ENCODE data around the gene DGKQ.
"Not testable (repeated sequence)": the region's sequence is repeated elsewhere in the genome, so short reads cannot be mapped to it uniquely, and the experiment has no call there.

Gene DGKQ

GRCh38 chr4:995311-996026, 22.1 kb upstream of the DGKQ start:
- DNase-seq, result no peak

- DNase-seq, result no peak
Observed at GRCh38 chr4:993111-994029, 20.0 kb upstream of the DGKQ start, which contains the start of gene SLC26A1. Gene SLC26A1, minus strand, starts transcription at chr4:993404. Its CDS starts 1,701 bp downstream, at chr4:991703.

DNA sequence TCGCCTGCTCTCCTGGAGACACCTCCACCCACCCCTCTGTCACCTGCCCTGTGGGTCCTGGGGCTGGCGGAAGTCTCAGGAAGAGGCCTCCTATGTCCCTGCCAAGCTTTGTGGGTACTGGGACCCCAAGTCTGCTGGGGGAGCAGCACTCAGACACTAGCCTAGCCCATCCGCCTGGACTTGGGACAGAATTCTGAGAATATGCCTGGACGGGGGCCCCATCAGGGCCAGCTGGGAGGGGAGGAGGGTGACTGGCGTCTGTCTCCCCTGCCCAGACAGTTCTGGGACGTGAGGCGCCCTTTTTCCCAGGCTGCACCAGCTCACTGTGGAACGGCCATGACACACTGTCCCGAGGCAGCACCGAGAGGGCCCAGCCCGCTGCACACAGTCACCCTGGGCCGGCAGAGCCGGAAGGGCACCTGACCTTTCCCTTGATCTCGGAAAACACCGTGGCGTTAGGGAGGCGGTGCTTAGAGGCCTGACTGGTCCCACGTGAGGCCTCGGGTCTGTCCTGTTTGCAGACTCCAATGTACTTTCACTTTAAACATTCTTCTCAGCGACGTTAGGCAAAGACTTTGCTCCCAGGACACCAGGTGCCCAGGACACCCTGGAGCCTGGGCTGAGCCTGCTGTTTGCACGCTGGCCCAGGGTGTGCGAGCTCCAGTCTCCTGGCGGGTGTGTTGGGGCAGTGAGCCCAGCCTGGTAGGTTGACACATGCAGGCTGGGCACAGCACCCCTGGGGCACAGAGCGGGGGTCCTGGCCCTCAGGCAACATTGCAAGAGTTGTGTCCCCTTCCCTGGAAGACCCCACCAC, 19.1 kb upstream of the DGKQ start:
- no peak for DNase-seq

DNA sequence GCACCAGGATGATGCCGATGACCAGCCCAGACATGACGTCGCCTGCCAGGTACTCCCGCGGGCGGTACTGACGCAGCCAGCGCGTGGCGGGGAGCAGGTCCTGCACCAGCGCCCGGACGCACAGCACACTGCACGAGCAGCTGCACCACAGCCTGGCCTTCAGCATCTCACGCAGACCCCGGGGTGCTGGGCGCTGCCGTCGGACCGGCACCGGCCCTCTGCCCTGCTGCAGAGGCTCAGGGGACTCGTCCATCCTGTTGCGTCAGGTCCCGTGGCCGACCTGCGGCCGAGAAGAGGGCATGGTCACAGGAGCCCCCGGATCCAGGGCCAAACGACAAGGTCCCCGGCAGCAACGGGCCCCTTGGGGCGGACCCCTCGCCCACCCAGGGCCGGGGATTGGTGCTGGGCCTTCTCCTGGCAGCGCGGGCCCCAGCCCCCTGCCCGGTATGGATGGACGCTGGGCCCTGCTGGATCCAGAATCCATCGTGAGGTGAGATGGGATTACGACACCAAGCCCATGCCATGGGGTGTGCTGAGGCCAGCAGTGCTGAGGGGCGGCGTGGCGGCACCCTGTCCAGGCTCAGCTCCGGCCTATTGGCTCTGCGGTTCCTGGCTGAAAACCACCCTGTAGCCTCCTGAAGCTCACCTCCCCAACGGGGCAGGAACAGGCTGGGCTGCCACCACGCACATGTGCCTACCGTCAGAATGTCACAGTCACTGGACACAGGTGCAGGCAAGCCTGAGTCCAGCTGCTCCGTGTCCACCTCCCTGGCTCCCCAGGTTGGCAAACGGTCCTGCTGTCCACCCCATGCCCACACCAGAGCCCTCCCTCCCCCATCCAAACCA, 18.3 kb upstream of the DGKQ start:
- no peak for DNase-seq

DNA sequence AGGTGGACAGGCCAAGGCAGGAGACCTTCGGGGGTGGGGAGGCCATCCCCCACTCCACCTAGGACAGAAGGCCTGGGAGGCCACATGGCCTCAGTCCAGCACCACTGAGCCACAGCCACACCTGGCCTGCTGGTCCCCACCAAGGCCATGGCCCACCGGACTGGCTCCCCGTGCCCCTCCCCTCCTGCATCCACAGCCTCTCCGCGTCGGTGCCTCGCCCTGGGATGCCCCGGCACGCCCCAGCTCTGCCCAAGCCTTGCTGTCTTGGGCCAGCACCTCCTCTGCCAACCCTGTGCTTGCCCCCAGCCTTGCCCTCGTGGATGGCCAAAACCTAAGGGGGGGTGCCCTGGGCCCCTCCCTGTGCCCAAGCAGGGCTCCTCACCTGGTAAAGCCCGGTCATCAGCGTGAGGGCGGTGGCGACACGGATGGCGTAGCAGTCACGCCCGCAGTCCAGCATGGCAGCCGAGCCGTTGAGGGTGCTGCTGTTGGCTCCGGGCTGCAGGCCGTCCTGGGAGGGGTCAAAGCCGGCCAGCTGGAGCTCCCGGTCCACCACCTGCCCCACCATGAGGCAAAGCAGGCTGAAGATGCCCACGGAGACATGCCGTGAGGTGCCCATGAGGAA, 17.5 kb upstream of the DGKQ start:
- DNase-seq, result no peak

DNA sequence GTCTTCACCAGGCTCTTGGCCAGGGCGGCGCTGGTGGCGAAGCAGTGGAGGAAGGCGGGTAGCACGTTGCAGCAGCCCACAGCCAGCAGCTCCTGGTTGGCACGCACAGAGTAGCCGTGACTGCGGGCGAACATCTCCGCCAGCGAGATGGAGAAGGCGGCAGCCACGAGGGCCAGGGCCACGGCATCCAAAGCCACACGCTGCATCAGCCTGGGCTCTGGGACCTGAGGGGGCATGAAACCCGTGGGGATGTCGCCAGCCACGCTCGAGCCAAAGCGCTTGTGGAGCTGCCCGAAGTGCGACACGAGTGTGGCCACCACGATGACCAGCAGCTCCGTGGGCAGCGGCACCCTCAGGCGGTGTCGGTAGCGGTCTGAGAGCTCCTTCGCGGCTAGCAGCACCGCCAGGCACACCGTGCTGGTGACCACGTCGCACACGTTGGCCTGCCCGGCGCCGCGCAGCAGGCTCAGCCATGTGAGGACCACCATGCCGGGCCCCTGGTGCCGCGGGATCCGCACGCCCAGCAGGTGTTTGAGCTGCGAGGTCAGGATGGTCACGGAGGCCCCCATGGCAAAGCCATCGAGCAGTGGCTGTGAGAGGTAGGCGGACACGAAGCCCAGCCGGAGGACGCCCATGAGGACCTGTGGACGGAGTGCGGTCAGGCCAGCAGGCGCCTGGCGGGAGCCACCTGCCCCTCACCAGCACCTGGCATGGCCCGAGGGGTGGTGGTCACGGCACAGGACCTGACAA, 16.5 kb upstream of the DGKQ start:
- DNase-seq, result no peak

GRCh38 chr4:988726-989721, 15.7 kb upstream of the DGKQ start:
- no peak for DNase-seq

GRCh38 chr4:987624-988513, 14.5 kb upstream of the DGKQ start:
- no peak for DNase-seq

DNA sequence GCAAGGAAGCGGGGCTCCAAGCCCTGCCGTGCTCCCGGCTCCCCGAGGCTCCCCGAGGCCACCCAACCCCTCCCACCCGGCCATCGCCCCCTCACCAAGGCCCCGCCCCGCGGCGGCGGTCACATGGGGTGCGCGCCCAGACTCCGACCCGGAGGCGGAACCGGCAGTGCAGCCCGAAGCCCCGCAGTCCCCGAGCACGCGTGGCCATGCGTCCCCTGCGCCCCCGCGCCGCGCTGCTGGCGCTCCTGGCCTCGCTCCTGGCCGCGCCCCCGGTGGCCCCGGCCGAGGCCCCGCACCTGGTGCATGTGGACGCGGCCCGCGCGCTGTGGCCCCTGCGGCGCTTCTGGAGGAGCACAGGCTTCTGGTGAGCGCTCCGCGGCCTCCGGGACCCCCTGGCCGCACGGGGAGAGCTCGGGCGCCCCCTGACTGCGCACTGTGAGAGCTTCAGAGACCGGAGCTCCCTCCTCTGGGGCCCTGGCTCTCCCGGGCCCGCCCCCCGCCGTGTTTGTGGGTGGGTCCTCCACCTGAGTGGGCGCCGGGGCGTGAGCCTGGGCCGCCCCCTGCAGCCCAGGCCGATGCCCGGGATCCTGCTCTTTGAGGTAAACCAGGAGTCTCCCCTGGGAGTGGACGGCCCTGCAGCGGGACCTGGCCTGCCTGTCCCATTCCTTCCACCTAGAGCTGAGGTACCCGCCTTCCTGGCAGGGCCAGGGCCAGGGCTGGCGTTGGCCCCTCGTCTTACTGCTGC, 13.7 kb upstream of the DGKQ start, which contains the start of gene IDUA:
Gene IDUA, plus strand, starts transcription at position 166 of the 745 bp plus-strand sequence. Its CDS starts 41 bp downstream, at position 207.
- DNase-seq, result no peak

DNA sequence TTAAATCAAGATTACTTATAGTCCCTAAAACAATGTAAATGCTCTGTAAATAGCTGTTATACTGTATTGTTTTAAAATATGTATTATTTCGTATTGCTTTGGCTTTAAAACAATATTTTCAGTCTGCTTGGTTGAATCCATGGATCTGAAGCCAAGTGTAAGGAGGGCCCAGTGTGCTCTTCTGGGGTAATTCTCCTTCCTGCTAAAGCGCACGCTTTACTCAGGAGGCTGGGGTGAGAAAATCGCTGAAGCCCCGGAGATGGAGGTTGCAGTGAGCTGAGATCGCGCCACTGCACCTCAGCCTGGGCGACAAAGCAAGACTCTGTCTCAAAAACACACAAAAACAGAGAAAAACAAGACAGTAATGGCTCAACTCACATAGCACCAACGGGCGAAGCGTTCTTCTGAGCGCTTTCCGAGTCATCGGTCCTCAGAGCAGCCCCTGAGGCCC, 13.1 kb upstream of the DGKQ start:
- DNase-seq, result no peak

DNA sequence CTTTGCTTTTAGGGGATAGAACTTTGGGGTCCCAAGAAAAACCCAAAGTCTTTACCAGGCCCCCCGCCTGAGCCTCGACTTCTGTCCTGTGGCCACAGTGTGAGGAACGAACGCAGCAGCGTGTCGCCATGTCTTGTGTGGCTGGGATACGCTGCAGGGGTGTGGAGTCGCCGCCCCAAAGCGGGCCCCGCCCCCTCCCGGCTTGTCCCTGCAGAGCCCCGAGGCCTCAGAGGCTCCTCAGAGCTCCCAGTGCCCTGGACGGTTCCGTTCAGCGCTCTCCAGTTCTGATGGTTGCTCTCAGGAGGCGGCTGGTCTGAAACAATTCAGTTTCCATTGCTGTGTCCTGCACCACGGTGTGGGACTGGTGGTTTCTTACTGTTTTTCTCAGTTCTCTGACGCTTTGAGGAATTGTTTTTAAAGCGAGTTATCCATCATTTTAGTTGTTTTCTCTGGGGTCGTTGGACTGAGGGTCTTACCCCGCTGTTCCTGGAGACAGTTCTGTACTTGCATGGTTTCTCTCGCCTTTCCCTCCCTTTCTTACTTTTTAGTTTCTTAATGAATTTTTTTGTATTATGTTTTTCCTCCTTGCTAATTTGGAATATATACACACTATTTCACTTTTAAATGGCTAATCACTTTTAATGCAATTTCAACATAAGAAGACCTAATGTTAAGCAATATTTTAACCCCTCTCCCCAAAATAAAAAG, 11.9 kb upstream of the DGKQ start:
- no peak for DNase-seq

DNA sequence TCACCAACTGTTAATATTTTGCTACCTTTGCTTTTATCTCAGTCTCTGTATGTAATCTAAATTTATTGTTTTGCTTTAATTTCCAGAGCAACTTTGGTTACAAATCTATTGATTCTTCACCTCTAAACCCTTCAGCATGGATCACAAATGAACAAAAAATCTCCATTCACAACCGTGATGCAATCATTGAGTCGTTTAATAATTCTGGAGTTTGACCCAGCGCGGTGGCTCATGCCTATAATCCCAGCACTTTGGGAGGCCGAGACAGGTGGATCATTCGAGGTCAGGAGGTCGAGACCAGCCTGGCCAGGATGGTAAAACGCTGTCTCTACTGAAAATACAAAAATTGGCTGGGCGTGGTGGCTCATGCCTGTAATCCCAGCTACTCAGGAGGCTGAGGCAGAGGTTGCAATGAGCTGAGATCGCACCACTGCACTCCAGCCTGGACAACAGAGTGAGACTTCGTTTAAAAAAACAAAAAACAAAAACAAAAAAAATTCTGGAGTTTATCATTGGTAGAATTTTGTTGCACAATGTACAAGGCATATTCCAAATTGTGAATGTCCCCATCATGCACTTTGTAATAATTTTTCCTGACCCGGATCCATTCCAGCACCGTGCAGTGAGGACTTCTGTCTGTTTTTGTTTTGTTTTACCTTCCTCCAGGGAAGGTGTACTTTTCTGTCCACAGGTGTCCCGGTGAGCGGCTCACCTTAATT, 11.1 kb upstream of the DGKQ start:
- no peak for DNase-seq

DNA sequence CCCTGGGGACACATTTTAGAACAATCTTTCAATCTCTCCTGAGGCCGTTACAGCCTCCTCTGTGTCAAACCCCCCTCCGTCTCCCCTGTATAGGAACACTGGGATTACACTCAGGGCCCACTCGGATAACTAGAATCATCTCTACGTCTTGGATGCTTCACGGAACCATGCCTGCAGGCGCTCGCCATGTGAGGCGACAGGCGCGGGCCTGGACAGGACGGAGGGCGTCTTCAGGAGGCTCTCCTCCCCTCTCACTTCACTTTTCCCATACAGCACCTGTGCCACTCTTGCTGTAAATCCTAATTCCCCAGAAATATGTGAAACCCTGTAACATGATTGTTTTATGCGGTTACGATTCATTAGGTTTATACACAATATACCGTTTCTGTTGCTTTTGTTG, 9.4 kb upstream of the DGKQ start:
- no peak for DNase-seq

- no peak for DNase-seq
Observed at GRCh38 chr4:982291-982690, 8.9 kb upstream of the DGKQ start.

GRCh38 chr4:978957-979701, 5.8 kb upstream of the DGKQ start:
- DNase-seq, result no peak

GRCh38 chr4:976016-976415, 2.6 kb upstream of the DGKQ start:
- not testable (repeated sequence) for DNase-seq
